ENCODE data around the gene ZCCHC24.

- TF ChIP-seq, protein P1, sequence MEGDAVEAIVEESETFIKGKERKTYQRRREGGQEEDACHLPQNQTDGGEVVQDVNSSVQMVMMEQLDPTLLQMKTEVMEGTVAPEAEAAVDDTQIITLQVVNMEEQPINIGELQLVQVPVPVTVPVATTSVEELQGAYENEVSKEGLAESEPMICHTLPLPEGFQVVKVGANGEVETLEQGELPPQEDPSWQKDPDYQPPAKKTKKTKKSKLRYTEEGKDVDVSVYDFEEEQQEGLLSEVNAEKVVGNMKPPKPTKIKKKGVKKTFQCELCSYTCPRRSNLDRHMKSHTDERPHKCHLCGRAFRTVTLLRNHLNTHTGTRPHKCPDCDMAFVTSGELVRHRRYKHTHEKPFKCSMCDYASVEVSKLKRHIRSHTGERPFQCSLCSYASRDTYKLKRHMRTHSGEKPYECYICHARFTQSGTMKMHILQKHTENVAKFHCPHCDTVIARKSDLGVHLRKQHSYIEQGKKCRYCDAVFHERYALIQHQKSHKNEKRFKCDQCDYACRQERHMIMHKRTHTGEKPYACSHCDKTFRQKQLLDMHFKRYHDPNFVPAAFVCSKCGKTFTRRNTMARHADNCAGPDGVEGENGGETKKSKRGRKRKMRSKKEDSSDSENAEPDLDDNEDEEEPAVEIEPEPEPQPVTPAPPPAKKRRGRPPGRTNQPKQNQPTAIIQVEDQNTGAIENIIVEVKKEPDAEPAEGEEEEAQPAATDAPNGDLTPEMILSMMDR (IDR thresholded peaks at IDR 0.05), result no peak
- TF ChIP-seq POLR2A (IDR thresholded peaks at IDR 0.05), result no peak
These were observed 67.1 kb downstream of the ZCCHC24 start for GRCh38 chr10:79378383-79378646.
